Gastroesophageal sphincter (tissue), 4 donors: ENCODE results near the gene MS4A13. TPM values are rescaled to one million over a fixed set of nuclear protein-coding genes. Genes with fewer than 3 reads are reported as not detected.

Source experiments
- ATAC-seq: fragments of 150-250 bp; one replicate; pipeline ENCODE4 v1.9.1; 2016; ENCODE audit warnings: mild to moderate bottlenecking, moderate library complexity
- H3K27ac ChIP-seq, 4 donors: fragments of 200-600 bp; sonication (generic) in 3 of 4; 1 replicate in 3 of 4; 2 replicates in 1 of 4; pipeline ENCODE4 v1.5.1; 2016 to 2019
- H3K27me3 ChIP-seq: fragments of 200-600 bp; sonication (generic); one replicate; pipeline ENCODE4 v1.5.1; 2019
- H3K36me3 ChIP-seq, 2 donors: fragments of 200-600 bp; sonication (generic); one replicate each; pipeline ENCODE4 v1.5.1; 2019; ENCODE audit warnings: control low read depth in 1 of 2
- H3K4me1 ChIP-seq, 3 donors: fragments of 200-600 bp; sonication (generic); 1 replicate in 2 of 3; 2 replicates in 1 of 3; pipeline ENCODE4 v1.5.1; 2016 to 2019; ENCODE audit warnings: control low read depth in 2 of 3
- H3K4me3 ChIP-seq, 2 donors: fragments of 200-600 bp; sonication (generic); one replicate each; pipeline ENCODE4 v1.5.1; 2019; ENCODE audit warnings: mild to moderate bottlenecking in 1 of 2, moderate library complexity in 1 of 2
- H3K9me3 ChIP-seq, 3 donors: fragments of 200-600 bp; sonication (generic); one replicate each; pipeline ENCODE4 v1.5.1; 2017 to 2019; ENCODE audit warnings: control low read depth in 2 of 3
- CTCF ChIP-seq, 4 experiments: fragments of 200-600 bp in 2 of 4; fragments of 450-650 bp in 2 of 4; sonication (generic) in 1 of 4; IDR thresholded peaks; one replicate each; pipeline ENCODE4 v1.5.1; 2017 to 2019; ENCODE audit warnings: antibody characterized with exemption in 4 of 4, mild to moderate bottlenecking in 2 of 4, moderate library complexity in 2 of 4
- EP300 ChIP-seq: sonication (generic); formaldehyde crosslinking; IDR thresholded peaks from one replicate; pipeline ENCODE4 v1.6.1; 2017; ENCODE audit warnings: antibody characterized with exemption, mild to moderate bottlenecking
- POLR2A ChIP-seq, 2 donors: fragments of 450-650 bp; IDR thresholded peaks; one replicate each; pipeline ENCODE4 v1.6.1; 2017; ENCODE audit warnings: antibody characterized with exemption in 2 of 2, mild to moderate bottlenecking in 2 of 2, moderate library complexity in 1 of 2
- POLR2AphosphoS5 ChIP-seq: sonication (generic); formaldehyde crosslinking; IDR thresholded peaks from one replicate; pipeline ENCODE4 v1.6.1; 2017; ENCODE audit warnings: antibody characterized with exemption
- WGBS, 2 donors: methylation state at CpG; one replicate each; pipeline ENCODE4 v1.1.5; 2018; ENCODE audit warnings: low coverage in 1 of 2; 5-methylcytosine and 5-hydroxymethylcytosine counted together
- total RNA-seq, 4 donors: library from RNA; depleted of rRNA; stranded (reverse); fragments of >200 nt; gene quantifications; one replicate each; pipeline ENCODE4 v1.1.0, GENCODE V29; 2016

MS4A13 gene
- total RNA-seq, 4 donors from 2014 or later: not detected

GRCh38 chr11:60512651-60513225 is 2.5 kb upstream of the MS4A13 start:
- no peak for TF ChIP-seq CTCF (IDR thresholded peaks at IDR 0.05)
- no peak for TF ChIP-seq POLR2A (IDR thresholded peaks at IDR 0.05)
- no peak for TF ChIP-seq EP300
- no peak for TF ChIP-seq POLR2AphosphoS5

GRCh38 chr11:60513496-60514460 is 1.4 kb upstream of the MS4A13 start:
- Histone ChIP-seq H3K36me3 (no peaks in the 10 kb centered on the region), H3K27me3 (no peaks in the 10 kb centered on the region), H3K9me3 (no peaks in the 10 kb centered on the region), H3K4me3 (no peak overlapping the region), H3K4me1 (no peaks in the 10 kb centered on the region), H3K27ac (no peak overlapping the region)
- no peak for ATAC-seq
- WGBS, 2 donors: 29 to 38% methylated on average over 2 of the region's 2 CpGs
- no peak for TF ChIP-seq EP300
- TF ChIP-seq CTCF (IDR thresholded peaks at IDR 0.05): no peak
- no peak for TF ChIP-seq POLR2A (IDR thresholded peaks at IDR 0.05)
- TF ChIP-seq POLR2AphosphoS5: no peak

More at GRCh38 chr11:60512651-60513225, 2.5 kb upstream of the MS4A13 start:
- 22 to 39% methylated on average over 2 to 3 of the region's 3 CpGs for WGBS, 2 donors
- no peak overlapping the region for H3K27ac ChIP-seq
- H3K36me3 ChIP-seq: no peaks in the 10 kb centered on the region
- no peak for ATAC-seq
- H3K27me3 ChIP-seq: no peaks in the 10 kb centered on the region
- no peaks in the 10 kb centered on the region for H3K4me1 ChIP-seq
- H3K4me3 ChIP-seq: no peak overlapping the region
- H3K9me3 ChIP-seq: no peaks in the 10 kb centered on the region

- Histone ChIP-seq H3K9me3 (peaks cover 0 to 12% (median 0%) of the 10 kb centered on the region in 3 donors), H3K36me3 (no peaks in the 10 kb centered on the region), H3K4me1 (no peaks in the 10 kb centered on the region), H3K27me3 (no peaks in the 10 kb centered on the region), H3K27ac (no peak overlapping the region), H3K4me3 (no peak overlapping the region)
- WGBS, 2 donors: 38 to 50% methylated on average over 1 of the region's 1 CpG
- no peak for TF ChIP-seq POLR2AphosphoS5
- TF ChIP-seq POLR2A (IDR thresholded peaks at IDR 0.05): no peak
- no peak for TF ChIP-seq CTCF (IDR thresholded peaks at IDR 0.05)
- TF ChIP-seq EP300: no peak
- ATAC-seq: no peak
Observed at GRCh38 chr11:60528465-60528864, 13.3 kb downstream of the MS4A13 start.

- TF ChIP-seq EP300 (no peak), CTCF (IDR thresholded peaks at IDR 0.05) (no peak), POLR2A (IDR thresholded peaks at IDR 0.05) (no peak), POLR2AphosphoS5 (no peak)
- H3K4me3 ChIP-seq: no peak overlapping the region
- 20 to 21% methylated on average over 1 of the region's 1 CpG for WGBS, 2 donors
- ATAC-seq: no peak
- H3K27ac ChIP-seq: no peak overlapping the region
- H3K9me3 ChIP-seq: peaks cover 0 to 12% (median 0%) of the 10 kb centered on the region in 3 donors
- H3K4me1 ChIP-seq: no peaks in the 10 kb centered on the region
- H3K27me3 ChIP-seq: no peaks in the 10 kb centered on the region
- no peaks in the 10 kb centered on the region for H3K36me3 ChIP-seq
Observed at GRCh38 chr11:60528934-60529333, 13.7 kb downstream of the MS4A13 start.
